ENCODE results near the gene DENND2A. TPM values are rescaled to one million over a fixed set of nuclear protein-coding genes. Genes with fewer than 3 reads are reported as not detected.

The DENND2A gene
- polyA plus RNA-seq, 3 donors = not detected

GRCh38 chr7:140635816-140636215, 4.8 kb downstream of the DENND2A start:
- no peak overlapping the region for H3K27ac Mint-ChIP-seq

DNA sequence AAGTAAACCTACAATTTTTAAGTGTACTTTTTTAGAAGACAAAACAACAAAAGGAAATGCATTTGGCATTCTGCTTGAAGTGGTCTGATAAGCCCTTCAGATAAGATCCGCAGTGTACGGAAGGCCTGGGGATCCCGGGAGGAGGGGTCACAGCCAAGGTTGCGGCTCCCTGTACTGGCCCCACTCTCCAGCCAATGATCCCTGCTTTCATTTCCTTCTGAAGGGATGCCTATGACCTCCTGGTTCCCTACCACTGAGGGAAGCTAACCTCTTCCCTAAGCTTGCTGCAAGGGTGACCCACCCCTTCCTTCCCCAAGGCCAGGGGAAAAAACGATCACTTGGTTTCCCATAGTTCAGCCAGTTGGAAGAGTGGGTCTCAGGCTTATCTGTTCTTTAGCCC, 5.3 kb downstream of the DENND2A start:
- Mint-ChIP-seq H3K4me3 (no peak overlapping the region), H3K27me3 (ENCODE audit: low read depth in 3 of 3) (peaks cover 40 to 51% (median 51%) of the 10 kb centered on the region in 3 donors), H3K4me1 (peaks cover 12% of the 10 kb centered on the region), H3K9me3 (peaks cover 0 to 13% (median 8%) of the 10 kb centered on the region in 7 donors), H3K27ac (no peak overlapping the region), H3K36me3 (peaks cover 0 to 6% of the 10 kb centered on the region in 2 donors)
- no peak overlapping the region for H3K4me2 ChIP-seq (replicated peaks; ENCODE audit: extremely low read depth, low read length, poor library complexity, severe bottlenecking)
- intact Hi-C loops (cut with micrococcal nuclease) = no loop called here
- H3K9ac ChIP-seq (ENCODE audit: insufficient read depth, low read length, poor library complexity, severe bottlenecking) = no peak overlapping the region
- no peaks in the 10 kb centered on the region for H4K20me1 ChIP-seq (ENCODE audit: insufficient read depth, low read length)
- 96% methylated on average over 4 of the region's 5 CpGs for WGBS (ENCODE audit: insufficient coverage)
- no peaks in the 10 kb centered on the region for H3K36me3 ChIP-seq (replicated peaks in 1 of 2; ENCODE audit: control insufficient read depth in 1 of 2, insufficient read depth in 2 of 2, low read length in 2 of 2)
- DNase-seq = no peak
- H2AFZ ChIP-seq (ENCODE audit: insufficient read depth, low read depth, low read length, poor library complexity, severe bottlenecking) = no peak overlapping the region
- H3K4me1 ChIP-seq (ENCODE audit: control insufficient read depth in 1 of 2, insufficient read depth in 2 of 2, low read length in 2 of 2) = peaks cover 10% of the 10 kb centered on the region in 2 donors
- no peaks in the 10 kb centered on the region for H3K79me2 ChIP-seq (ENCODE audit: insufficient read depth, low read length)
- TF ChIP-seq, protein P1, sequence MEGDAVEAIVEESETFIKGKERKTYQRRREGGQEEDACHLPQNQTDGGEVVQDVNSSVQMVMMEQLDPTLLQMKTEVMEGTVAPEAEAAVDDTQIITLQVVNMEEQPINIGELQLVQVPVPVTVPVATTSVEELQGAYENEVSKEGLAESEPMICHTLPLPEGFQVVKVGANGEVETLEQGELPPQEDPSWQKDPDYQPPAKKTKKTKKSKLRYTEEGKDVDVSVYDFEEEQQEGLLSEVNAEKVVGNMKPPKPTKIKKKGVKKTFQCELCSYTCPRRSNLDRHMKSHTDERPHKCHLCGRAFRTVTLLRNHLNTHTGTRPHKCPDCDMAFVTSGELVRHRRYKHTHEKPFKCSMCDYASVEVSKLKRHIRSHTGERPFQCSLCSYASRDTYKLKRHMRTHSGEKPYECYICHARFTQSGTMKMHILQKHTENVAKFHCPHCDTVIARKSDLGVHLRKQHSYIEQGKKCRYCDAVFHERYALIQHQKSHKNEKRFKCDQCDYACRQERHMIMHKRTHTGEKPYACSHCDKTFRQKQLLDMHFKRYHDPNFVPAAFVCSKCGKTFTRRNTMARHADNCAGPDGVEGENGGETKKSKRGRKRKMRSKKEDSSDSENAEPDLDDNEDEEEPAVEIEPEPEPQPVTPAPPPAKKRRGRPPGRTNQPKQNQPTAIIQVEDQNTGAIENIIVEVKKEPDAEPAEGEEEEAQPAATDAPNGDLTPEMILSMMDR (IDR thresholded peaks at IDR 0.05) = no peak
- no peak overlapping the region for H3K27ac ChIP-seq (ENCODE audit: low read depth in 1 of 2, low read length in 2 of 2)
- H3K4me3 ChIP-seq (replicated peaks in 1 of 3; ENCODE audit: low read depth in 2 of 3, low read length in 3 of 3) = no peak overlapping the region
- H3K27me3 ChIP-seq (ENCODE audit: control insufficient read depth in 2 of 2, insufficient read depth in 2 of 2, low read length in 2 of 2) = peaks cover 11 to 30% of the 10 kb centered on the region in 2 donors
- H3K9me3 ChIP-seq (replicated peaks in 1 of 2; ENCODE audit: control insufficient read depth in 1 of 2, insufficient read depth in 1 of 2, low read length in 2 of 2) = peaks cover 0 to 5% of the 10 kb centered on the region in 2 donors

More at GRCh38 chr7:140635816-140636215, 4.8 kb downstream of the DENND2A start:
- Histone ChIP-seq H3K27ac (ENCODE audit: low read depth in 1 of 2, low read length in 2 of 2) (no peak overlapping the region), H3K9ac (ENCODE audit: insufficient read depth, low read length, poor library complexity, severe bottlenecking) (no peak overlapping the region), H4K20me1 (ENCODE audit: insufficient read depth, low read length) (no peaks in the 10 kb centered on the region), H3K4me1 (ENCODE audit: control insufficient read depth in 1 of 2, insufficient read depth in 2 of 2, low read length in 2 of 2) (peaks cover 12% of the 10 kb centered on the region in 2 donors), H3K79me2 (ENCODE audit: insufficient read depth, low read length) (no peaks in the 10 kb centered on the region), H3K4me2 (replicated peaks; ENCODE audit: extremely low read depth, low read length, poor library complexity, severe bottlenecking) (no peak overlapping the region), H3K27me3 (ENCODE audit: control insufficient read depth in 2 of 2, insufficient read depth in 2 of 2, low read length in 2 of 2) (peaks cover 12 to 31% of the 10 kb centered on the region in 2 donors), H3K4me3 (replicated peaks in 1 of 3; ENCODE audit: low read depth in 2 of 3, low read length in 3 of 3) (no peak overlapping the region), H3K36me3 (replicated peaks in 1 of 2; ENCODE audit: control insufficient read depth in 1 of 2, insufficient read depth in 2 of 2, low read length in 2 of 2) (no peaks in the 10 kb centered on the region), H2AFZ (ENCODE audit: insufficient read depth, low read depth, low read length, poor library complexity, severe bottlenecking) (no peak overlapping the region), H3K9me3 (replicated peaks in 1 of 2; ENCODE audit: control insufficient read depth in 1 of 2, insufficient read depth in 1 of 2, low read length in 2 of 2) (peaks cover under 1 to 5% of the 10 kb centered on the region in 2 donors)
- WGBS (ENCODE audit: insufficient coverage) = 96% methylated on average over 3 of the region's 5 CpGs
- peaks cover 0 to 14% (median 8%) of the 10 kb centered on the region in 7 donors for H3K9me3 Mint-ChIP-seq
- TF ChIP-seq, protein P1 (IDR thresholded peaks at IDR 0.05) = no peak
- no peak overlapping the region for H3K4me3 Mint-ChIP-seq
- H3K4me1 Mint-ChIP-seq = peaks cover 12% of the 10 kb centered on the region
- no peak for DNase-seq
- intact Hi-C loops (cut with micrococcal nuclease) = no loop called here
- H3K36me3 Mint-ChIP-seq = peaks cover 0 to 6% of the 10 kb centered on the region in 2 donors
- peaks cover 38 to 54% (median 52%) of the 10 kb centered on the region in 3 donors for H3K27me3 Mint-ChIP-seq (ENCODE audit: low read depth in 3 of 3)

All from CD14-positive monocyte (primary cell).